Caco-2 (cell line): ENCODE results near the gene DLST. TPM values are rescaled to one million over a fixed set of nuclear protein-coding genes. Genes with fewer than 3 reads are reported as not detected.

Experiments
- BruUV-seq: library from RNA; stranded (reverse); fragments of 400-500 nt; replicated peaks from 2 replicates; lab custom pipeline; 2021; lab: Mats Ljungman, UMichigan
- CTCF ChIA-PET: fragments of 300-600 bp; sonication (Branson Sonifier 250); formaldehyde crosslinking; loops from one replicate; lab custom pipeline; 2022; ENCODE audit warnings: antibody characterized with exemption; lab: Charles Lee
- POLR2A ChIA-PET: fragments of 300-600 bp; sonication (Branson Sonifier 250); formaldehyde crosslinking; loops from one replicate; lab custom pipeline; 2022; ENCODE audit warnings: antibody characterized with exemption; lab: Charles Lee
- DNase-seq, 2 experiments: peaks; one replicate each; pipeline versions ENCODE4 v3.0.0 to v3.0.0-alpha.2; 2020 to 2022
- H3K27me3 ChIP-seq: replicated peaks from 2 replicates; pipeline ENCODE4 v1.6.0; 2011; ENCODE audit warnings: low read length; ENCODE audit not compliant: control insufficient read depth, insufficient read depth
- H3K36me3 ChIP-seq: 2 replicates; pipeline ENCODE4 v1.5.1; 2011; ENCODE audit warnings: low read length; ENCODE audit not compliant: control insufficient read depth, insufficient read depth
- H3K4me1 ChIP-seq: fragments of 250-450 bp; sonication (Bioruptor Pico); 2 replicates; pipeline ENCODE4 v1.5.1; 2020; ENCODE audit warnings: mild to moderate bottlenecking
- H3K4me3 ChIP-seq: 2 replicates; pipeline ENCODE4 v1.5.1; 2011; ENCODE audit warnings: low read depth, mild to moderate bottlenecking, control low read depth, low read length
- H3K9me3 ChIP-seq: fragments of 250-450 bp; sonication (Bioruptor Pico); 2 replicates; pipeline ENCODE4 v1.5.1; 2020; ENCODE audit warnings: mild to moderate bottlenecking, moderate library complexity
- H3K27ac Mint-ChIP-seq: one replicate; pipeline ENCODE4 v1.8.0; 2022; ENCODE audit warnings: mixed read lengths; ENCODE audit not compliant: unreplicated experiment
- H3K27me3 Mint-ChIP-seq: one replicate; pipeline ENCODE4 v1.8.0; 2022; ENCODE audit warnings: mixed read lengths; ENCODE audit not compliant: insufficient read depth, unreplicated experiment
- H3K36me3 Mint-ChIP-seq: one replicate; pipeline ENCODE4 v1.8.0; 2022; ENCODE audit warnings: mild to moderate bottlenecking, mixed read lengths; ENCODE audit not compliant: insufficient read depth, unreplicated experiment
- H3K4me1 Mint-ChIP-seq: one replicate; pipeline ENCODE4 v1.8.0; 2022; ENCODE audit warnings: low read depth, mixed read lengths; ENCODE audit not compliant: unreplicated experiment
- H3K4me3 Mint-ChIP-seq: one replicate; pipeline ENCODE4 v1.8.0; 2022; ENCODE audit warnings: mild to moderate bottlenecking, moderate library complexity, mixed read lengths; ENCODE audit not compliant: unreplicated experiment
- H3K9me3 Mint-ChIP-seq: one replicate; pipeline ENCODE4 v1.8.0; 2022; ENCODE audit warnings: mixed read lengths; ENCODE audit not compliant: unreplicated experiment
- intact Hi-C: fragments of 100-400 bp; cut with micrococcal nuclease; formaldehyde crosslinking; loops from one replicate; pipeline ENCODE4 v1.10.0; 2022; ENCODE audit not compliant: unreplicated experiment
- total RNA-seq: library from RNA; stranded (reverse); gene quantifications from 2 replicates; pipeline ENCODE4 v1.2.3, GENCODE V29; 2022
- TF ChIP-seq, protein P1 (sequence below), 2 experiments: fragments of 200-600 bp in 1 of 2; IDR thresholded peaks; 1 replicate in 1 of 2; 2 replicates in 1 of 2; pipeline versions ENCODE4 v1.5.1 to v1.8.0; 2011 to 2022; ENCODE audit warnings: antibody characterized with exemption in 1 of 2, control low read depth in 1 of 2, inconsistent platforms in 1 of 2, low read depth in 1 of 2, low read length in 1 of 2, mild to moderate bottlenecking in 1 of 2, moderate library complexity in 1 of 2; ENCODE audit not compliant: insufficient read depth in 1 of 2, severe bottlenecking in 1 of 2, unreplicated experiment in 1 of 2

DLST gene
- total RNA-seq, 1 experiment from 2014 or later = 88.1 TPM

DNA sequence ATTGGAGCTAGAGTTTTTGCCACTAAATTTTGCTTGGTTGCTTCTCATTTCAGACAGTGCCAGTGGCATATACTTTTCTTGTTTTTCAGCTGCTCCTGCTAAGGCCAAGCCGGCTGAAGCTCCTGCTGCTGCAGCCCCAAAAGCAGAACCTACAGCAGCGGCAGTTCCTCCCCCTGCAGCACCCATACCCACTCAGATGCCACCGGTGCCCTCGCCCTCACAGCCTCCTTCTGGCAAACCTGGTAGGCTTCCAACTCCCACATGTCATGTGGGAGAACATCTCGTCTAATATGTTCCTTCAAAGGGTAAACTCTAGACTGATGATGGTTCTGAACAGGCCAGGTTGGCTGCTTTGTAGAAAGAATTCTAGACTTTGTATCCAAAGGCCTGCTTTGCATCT, 11.0 kb downstream of the DLST start:
- H3K36me3 Mint-ChIP-seq = peaks cover 90% of the 10 kb centered on the region
- ChIA-PET CTCF (interaction anchor here (0.7 to 1.9 kb wide), 3 partner anchors 13 to 34 kb away, joined by 3 to 8 read pairs (median 4); no protein-coding TSS in a partner anchor), POLR2A (no interaction called here)

GRCh38 chr14:74893614-74894091, 11.9 kb downstream of the DLST start:
- peaks cover 12% of the 10 kb centered on the region for H3K4me1 ChIP-seq
- no peaks in the 10 kb centered on the region for H3K9me3 Mint-ChIP-seq
- BruUV-seq = no TSS peak
- H3K9me3 ChIP-seq = no peaks in the 10 kb centered on the region
- intact Hi-C loops = no loop called here
- no peak overlapping the region for H3K4me3 ChIP-seq
- CTCF ChIA-PET = interaction anchor here (0.7 to 1.9 kb wide), 2 partner anchors 12 to 33 kb away, joined by 4 to 8 read pairs; no protein-coding TSS in a partner anchor
- TF ChIP-seq, protein P1, sequence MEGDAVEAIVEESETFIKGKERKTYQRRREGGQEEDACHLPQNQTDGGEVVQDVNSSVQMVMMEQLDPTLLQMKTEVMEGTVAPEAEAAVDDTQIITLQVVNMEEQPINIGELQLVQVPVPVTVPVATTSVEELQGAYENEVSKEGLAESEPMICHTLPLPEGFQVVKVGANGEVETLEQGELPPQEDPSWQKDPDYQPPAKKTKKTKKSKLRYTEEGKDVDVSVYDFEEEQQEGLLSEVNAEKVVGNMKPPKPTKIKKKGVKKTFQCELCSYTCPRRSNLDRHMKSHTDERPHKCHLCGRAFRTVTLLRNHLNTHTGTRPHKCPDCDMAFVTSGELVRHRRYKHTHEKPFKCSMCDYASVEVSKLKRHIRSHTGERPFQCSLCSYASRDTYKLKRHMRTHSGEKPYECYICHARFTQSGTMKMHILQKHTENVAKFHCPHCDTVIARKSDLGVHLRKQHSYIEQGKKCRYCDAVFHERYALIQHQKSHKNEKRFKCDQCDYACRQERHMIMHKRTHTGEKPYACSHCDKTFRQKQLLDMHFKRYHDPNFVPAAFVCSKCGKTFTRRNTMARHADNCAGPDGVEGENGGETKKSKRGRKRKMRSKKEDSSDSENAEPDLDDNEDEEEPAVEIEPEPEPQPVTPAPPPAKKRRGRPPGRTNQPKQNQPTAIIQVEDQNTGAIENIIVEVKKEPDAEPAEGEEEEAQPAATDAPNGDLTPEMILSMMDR (IDR thresholded peaks at IDR 0.05; ENCODE audit: insufficient read depth in 1 of 2, low read depth in 1 of 2, low read length in 1 of 2, severe bottlenecking in 1 of 2, unreplicated experiment in 1 of 2) = no peak
- H3K4me3 Mint-ChIP-seq = no peak overlapping the region
- no peaks in the 10 kb centered on the region for H3K27me3 Mint-ChIP-seq
- H3K27ac Mint-ChIP-seq = no peak overlapping the region
- H3K36me3 Mint-ChIP-seq = peaks cover 88% of the 10 kb centered on the region
- H3K36me3 ChIP-seq = no peaks in the 10 kb centered on the region
- peaks cover 6% of the 10 kb centered on the region for H3K4me1 Mint-ChIP-seq
- DNase-seq = no peak
- H3K27me3 ChIP-seq = no peaks in the 10 kb centered on the region
- POLR2A ChIA-PET = no interaction called here

More for the DNA sequence above, 11.0 kb downstream of the DLST start:
- Mint-ChIP-seq H3K27ac (no peak overlapping the region), H3K9me3 (no peaks in the 10 kb centered on the region), H3K27me3 (no peaks in the 10 kb centered on the region), H3K4me1 (peaks cover 15% of the 10 kb centered on the region), H3K4me3 (no peak overlapping the region)
- peaks cover 16% of the 10 kb centered on the region for H3K4me1 ChIP-seq
- DNase-seq = no peak
- no peaks in the 10 kb centered on the region for H3K36me3 ChIP-seq
- BruUV-seq = no TSS peak
- no peak overlapping the region for H3K4me3 ChIP-seq
- TF ChIP-seq, protein P1 (IDR thresholded peaks at IDR 0.05; ENCODE audit: insufficient read depth in 1 of 2, low read depth in 1 of 2, low read length in 1 of 2, severe bottlenecking in 1 of 2, unreplicated experiment in 1 of 2) = no peak
- intact Hi-C loops = no loop called here
- H3K27me3 ChIP-seq = no peaks in the 10 kb centered on the region
- no peaks in the 10 kb centered on the region for H3K9me3 ChIP-seq

GRCh38 chr14:74896400-74896799, 14.7 kb downstream of the DLST start:
- H3K4me1 ChIP-seq = 0 out of 2 replicates have a peak, but pooled peaks cover 2% of the 10 kb centered on the region
- no peak overlapping the region for H3K4me3 Mint-ChIP-seq
- intact Hi-C loops = no loop called here
- H3K4me1 Mint-ChIP-seq = no peaks in the 10 kb centered on the region
- H3K9me3 ChIP-seq = no peaks in the 10 kb centered on the region
- no peak for DNase-seq
- peaks cover 3% of the 10 kb centered on the region; the same call in 1 of the 2 replicates for H3K36me3 ChIP-seq
- H3K27ac Mint-ChIP-seq = no peak overlapping the region
- CTCF ChIA-PET = interaction anchor here (0.8 to 1.0 kb wide), 3 partner anchors 9 to 35 kb away, joined by 3 to 4 read pairs (median 4); no protein-coding TSS in a partner anchor
- no peaks in the 10 kb centered on the region for H3K9me3 Mint-ChIP-seq
- no TSS peak for BruUV-seq
- H3K27me3 ChIP-seq = no peaks in the 10 kb centered on the region
- POLR2A ChIA-PET = no interaction called here
- TF ChIP-seq, protein P1 (IDR thresholded peaks at IDR 0.05; ENCODE audit: insufficient read depth in 1 of 2, low read depth in 1 of 2, low read length in 1 of 2, severe bottlenecking in 1 of 2, unreplicated experiment in 1 of 2) = no peak
- peaks cover 92% of the 10 kb centered on the region for H3K36me3 Mint-ChIP-seq
- H3K27me3 Mint-ChIP-seq = no peaks in the 10 kb centered on the region
- no peak overlapping the region for H3K4me3 ChIP-seq
